Dedifferentiated amniotic fluid mesenchymal stem cell (primary cell): Measurements from ENCODE around the gene CD44.
A peak's percentile ranks its signal among the peaks of the same experiment; 100 is the strongest.
"Not testable (repeated sequence)": the region's sequence is repeated elsewhere in the genome, so short reads cannot be mapped to it uniquely, and the experiment has no call there.

Source experiments
- DNase-seq: peaks from one replicate; pipeline ENCODE4 v3.0.0-alpha.2; 2016; ENCODE audit errors: extremely low spot score

CD44 gene

GRCh38 chr11:35138943-35139721 lies at the start of gene CD44:
CD44 (plus strand) TSS chr11:35139171; CDS start chr11:35139304, 133 bp downstream.
- peak; percentile 80 for DNase-seq

DNA sequence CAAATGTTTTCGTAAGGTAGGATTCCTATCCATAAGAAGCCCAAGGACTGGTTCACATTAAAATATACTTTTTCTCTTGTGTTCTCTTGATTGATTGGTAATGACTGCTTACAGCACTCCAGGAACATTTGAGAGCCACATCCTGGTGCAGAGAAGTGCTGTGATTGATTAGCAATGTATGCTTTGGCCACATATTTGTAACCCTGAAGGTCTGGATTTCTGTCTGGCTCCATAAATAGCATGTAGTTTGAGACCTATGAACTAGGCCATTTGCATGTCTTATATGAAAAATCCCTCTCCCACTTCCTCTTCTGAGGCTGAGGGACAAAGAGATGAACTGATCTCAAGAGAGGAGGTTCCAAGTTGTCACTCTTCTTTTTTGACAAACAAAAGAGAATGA lies 49.3 kb upstream of the CD44 start:
- DNase-seq: no peak

DNA sequence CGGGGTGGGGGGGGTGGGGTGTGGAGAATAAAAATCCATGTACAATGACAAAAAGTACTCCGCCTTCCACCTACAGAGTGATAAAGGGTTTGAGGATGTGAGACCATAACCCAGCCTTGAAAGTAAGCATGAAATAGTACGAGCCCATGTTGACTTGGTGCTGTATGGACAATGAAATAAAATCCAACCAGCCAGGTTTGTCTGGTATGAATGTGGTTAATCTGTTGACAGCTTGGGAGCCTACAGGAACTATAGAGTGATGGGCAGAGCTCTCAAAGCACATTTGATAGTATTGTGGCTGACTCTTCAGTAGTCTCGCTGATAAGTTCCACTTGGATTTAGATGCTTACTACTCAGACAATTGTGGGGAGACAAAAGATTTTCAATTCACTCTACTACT lies 48.8 kb upstream of the CD44 start:
- DNase-seq: no peak

GRCh38 chr11:35090991-35091390 lies 48.0 kb upstream of the CD44 start:
- DNase-seq: not testable (repeated sequence)

DNA sequence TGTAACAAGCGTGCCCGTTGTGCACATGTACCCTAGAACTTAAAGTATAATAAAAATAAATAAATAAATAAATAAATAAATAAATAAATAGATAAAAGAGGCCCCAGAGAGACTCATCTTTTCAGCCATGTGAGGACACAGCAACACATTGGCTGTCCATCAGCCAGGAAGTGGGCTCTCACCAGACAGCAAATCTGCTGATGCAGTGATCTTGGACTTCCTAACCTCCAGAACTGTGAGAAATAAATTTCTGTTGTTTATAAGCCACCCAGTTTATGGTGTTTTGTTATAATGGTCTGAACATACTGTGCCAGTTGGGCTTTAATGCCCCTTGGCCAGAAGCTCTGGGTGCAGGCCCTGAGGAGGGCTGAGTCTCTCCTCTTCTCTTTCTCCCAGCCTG lies 42.2 kb upstream of the CD44 start:
- no peak for DNase-seq

DNA sequence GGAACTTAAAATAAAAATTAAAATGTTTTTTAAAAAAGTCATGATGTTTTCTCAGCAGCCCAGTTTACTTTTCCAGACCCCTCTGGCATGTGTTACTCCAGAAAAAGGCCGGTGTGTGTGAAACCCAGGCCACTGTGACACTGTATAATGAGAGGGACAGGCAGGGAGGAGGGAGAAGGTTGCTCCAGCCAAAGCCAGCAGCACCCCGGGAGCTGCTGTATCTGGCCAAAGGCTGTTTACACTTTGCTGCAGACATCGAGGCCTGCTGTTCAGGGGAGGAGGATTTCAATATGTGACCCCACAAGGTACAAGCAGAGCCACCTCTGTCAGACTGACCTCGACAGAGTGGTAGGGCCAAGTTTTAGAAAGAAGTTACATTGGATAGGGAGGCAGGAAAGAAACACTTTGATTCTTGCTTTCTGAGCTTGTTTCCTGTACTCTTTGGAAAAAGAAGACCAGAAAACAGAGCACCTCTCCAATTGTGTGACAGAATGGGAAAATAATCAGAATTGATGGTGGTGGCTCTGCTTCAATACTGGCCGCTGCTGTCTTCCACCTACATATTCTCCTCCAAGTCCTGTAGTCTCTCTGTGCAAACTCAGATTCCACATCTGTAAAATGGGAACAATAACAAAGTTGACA lies 41.0 kb upstream of the CD44 start:
- DNase-seq: no peak

GRCh38 chr11:35098855-35099254 lies 40.1 kb upstream of the CD44 start:
- no peak for DNase-seq

- peak; percentile 76 for DNase-seq
Measured at GRCh38 chr11:35099278-35100012, 39.5 kb upstream of the CD44 start.

DNA sequence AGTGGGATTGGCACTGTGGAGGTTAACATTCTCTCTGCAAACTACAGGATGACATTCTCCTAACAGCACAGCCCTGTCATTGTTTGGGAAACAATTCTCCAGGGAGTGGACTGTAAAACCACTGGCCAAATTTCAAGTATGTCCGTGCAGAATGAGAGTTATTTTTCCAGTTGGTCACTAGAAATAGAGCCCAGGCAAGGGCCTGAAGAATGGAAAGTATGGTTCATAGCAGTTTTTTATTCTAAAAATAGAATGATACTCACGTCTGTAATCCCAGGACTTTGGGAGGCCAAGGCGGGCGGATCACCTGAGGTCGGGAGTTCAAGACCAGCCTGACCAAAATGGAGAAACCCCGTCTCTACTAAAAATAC lies 39.0 kb upstream of the CD44 start:
- DNase-seq: peak; percentile 95

DNA sequence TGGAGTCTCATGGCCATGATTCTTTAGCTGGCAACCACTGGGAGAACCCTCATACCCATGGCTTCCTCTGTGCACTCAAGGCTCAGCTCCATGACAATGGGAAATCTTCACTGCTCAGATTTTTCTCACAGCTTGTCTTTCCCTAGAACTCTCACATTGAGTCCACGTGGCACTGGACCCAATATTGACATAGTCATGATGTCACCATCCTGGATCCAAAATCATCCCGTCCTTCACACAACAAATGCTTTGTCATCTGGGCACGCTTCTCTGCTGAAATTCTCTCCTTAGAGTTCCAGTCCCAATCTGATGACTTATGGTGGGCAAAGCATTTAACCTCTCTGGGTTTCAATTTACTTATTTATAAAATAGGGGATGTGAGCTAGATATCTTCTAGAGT lies 37.7 kb upstream of the CD44 start:
- DNase-seq: no peak

GRCh38 chr11:35102267-35102666 lies 36.7 kb upstream of the CD44 start:
- DNase-seq: no peak

GRCh38 chr11:35103366-35104208 lies 35.4 kb upstream of the CD44 start:
- DNase-seq: no peak

DNA sequence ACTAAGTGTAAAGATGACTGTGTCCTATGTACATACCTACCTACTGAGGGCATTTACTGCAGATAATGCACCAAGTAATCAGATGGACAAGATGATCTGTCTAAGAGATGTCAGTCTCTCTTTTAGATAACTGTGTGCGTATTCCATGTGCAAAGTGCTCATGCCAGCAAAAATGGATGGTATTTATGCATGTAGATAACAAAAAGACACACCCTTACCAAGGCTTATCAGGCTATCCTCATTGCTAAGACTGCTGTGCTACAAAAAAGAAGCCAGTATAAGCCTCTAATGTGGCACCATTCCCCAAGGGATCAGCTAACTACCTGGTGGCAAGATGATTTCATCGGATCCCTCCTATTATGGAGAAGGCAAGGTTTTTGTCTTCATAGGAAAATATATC lies 34.3 kb upstream of the CD44 start:
- DNase-seq: no peak

GRCh38 chr11:35105319-35106079 lies 33.5 kb upstream of the CD44 start:
- DNase-seq: no peak

DNA sequence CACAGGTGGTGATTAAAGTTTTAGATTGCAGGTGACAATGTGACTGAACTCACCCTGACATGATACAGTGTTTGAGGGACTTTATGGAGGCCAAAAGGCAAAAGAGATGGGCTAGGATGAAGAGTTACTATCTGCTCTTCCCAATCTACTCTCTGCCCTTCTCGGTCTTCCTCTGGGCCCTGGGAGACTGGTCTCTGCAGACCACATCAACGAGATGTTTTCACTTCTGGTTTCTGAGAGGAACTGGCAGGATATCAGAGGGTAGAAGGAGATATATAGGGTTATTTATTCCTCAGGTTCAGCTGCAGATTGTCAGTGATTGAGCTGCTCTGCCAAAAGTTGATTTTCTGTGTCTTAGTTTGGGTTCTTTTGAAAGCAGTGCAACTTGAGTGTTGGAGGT lies 32.4 kb upstream of the CD44 start:
- DNase-seq: no peak

GRCh38 chr11:35107861-35108260 lies 31.1 kb upstream of the CD44 start:
- DNase-seq: no peak

DNA sequence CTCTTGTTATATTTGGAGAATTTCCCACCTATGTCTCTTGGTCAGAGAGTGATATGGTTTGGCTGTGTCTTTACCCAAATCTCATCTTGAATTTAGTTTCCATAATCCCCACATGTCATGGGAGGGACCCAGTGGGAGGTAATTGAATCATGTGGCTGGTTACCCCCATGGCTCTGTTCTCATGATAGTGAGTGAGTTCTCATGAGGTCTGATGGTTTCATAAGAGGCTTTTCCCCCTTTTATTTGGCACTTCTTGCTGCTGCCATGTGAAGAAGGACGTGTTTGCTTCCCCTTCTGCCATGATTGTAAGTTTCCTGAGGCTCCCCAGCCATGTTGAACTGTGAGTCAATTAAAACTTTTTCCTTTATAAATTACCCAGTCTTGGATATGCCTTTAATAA lies 30.6 kb upstream of the CD44 start:
- DNase-seq: not testable (repeated sequence)

- DNase-seq: no peak
Measured at GRCh38 chr11:35109041-35109440, 29.9 kb upstream of the CD44 start.

DNA sequence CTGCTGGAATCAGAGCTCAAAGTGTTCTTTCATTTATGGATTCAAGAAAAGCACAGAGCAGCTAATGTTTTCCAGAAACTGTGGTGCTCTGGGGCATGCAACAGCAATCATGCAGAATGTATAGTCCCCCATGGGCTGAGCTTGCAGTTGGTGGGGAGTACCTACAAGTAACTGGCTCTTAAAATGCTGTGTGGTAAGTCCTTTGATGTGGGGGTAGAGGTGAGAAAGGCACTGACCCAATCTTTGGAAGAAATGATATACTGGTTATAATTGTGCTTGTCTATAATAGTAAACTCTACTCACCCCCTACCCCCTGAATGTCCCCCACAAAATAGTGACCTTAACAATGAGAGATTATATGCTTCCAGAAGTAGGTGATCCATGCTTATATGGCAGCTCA lies 29.1 kb upstream of the CD44 start:
- no peak for DNase-seq

GRCh38 chr11:35111161-35112055 lies 27.6 kb upstream of the CD44 start:
- no peak for DNase-seq
